ENCODE measurements around the gene MEGF6.

GRCh38 chr1:3474016-3474415 lies 137.3 kb downstream of the MEGF6 start:
- TF ChIP-seq, protein P1, sequence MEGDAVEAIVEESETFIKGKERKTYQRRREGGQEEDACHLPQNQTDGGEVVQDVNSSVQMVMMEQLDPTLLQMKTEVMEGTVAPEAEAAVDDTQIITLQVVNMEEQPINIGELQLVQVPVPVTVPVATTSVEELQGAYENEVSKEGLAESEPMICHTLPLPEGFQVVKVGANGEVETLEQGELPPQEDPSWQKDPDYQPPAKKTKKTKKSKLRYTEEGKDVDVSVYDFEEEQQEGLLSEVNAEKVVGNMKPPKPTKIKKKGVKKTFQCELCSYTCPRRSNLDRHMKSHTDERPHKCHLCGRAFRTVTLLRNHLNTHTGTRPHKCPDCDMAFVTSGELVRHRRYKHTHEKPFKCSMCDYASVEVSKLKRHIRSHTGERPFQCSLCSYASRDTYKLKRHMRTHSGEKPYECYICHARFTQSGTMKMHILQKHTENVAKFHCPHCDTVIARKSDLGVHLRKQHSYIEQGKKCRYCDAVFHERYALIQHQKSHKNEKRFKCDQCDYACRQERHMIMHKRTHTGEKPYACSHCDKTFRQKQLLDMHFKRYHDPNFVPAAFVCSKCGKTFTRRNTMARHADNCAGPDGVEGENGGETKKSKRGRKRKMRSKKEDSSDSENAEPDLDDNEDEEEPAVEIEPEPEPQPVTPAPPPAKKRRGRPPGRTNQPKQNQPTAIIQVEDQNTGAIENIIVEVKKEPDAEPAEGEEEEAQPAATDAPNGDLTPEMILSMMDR (IDR thresholded peaks at IDR 0.05) = no peak
- no peak for TF ChIP-seq POLR2AphosphoS5 (IDR thresholded peaks at IDR 0.05)
- TF ChIP-seq POLR2A (IDR thresholded peaks at IDR 0.05) = no peak
